NOMO-1 treated with dmso at 0.1 percent for 144 hours (cell line): ENCODE data around the gene TK2.
A peak's percentile ranks its signal among the peaks of the same experiment; 100 is the strongest.
"Not testable (repeated sequence)": the region's sequence is repeated elsewhere in the genome, so short reads cannot be mapped to it uniquely, and the experiment has no call there.

ENCODE experiments used
- DNase-seq: peaks from one replicate; lab custom pipeline; 2025; ENCODE audit not compliant: unreplicated experiment; lab: John Stamatoyannopoulos, UW

The TK2 gene

GRCh38 chr16:66521252-66521713 is 28.6 kb downstream of the TK2 start:
- no peak for DNase-seq

GRCh38 chr16:66520406-66521170 is 29.3 kb downstream of the TK2 start:
- peak; percentile 48 for DNase-seq

GRCh38 chr16:66519482-66520373 is 30.2 kb downstream of the TK2 start:
- no peak for DNase-seq

- no peak for DNase-seq
Observed at GRCh38 chr16:66517586-66518263, 32.2 kb downstream of the TK2 start.

- peak; percentile 96 for DNase-seq
Observed at GRCh38 chr16:66516808-66517585, 32.9 kb downstream of the TK2 start.

GRCh38 chr16:66516509-66516807 is 33.5 kb downstream of the TK2 start:
- DNase-seq: no peak

GRCh38 chr16:66515596-66516508 is 34.1 kb downstream of the TK2 start:
- peak; percentile 8 for DNase-seq

GRCh38 chr16:66514980-66515595 is 34.8 kb downstream of the TK2 start:
- DNase-seq: not testable (repeated sequence)

GRCh38 chr16:66514391-66514790 is 35.5 kb downstream of the TK2 start:
- not testable (repeated sequence) for DNase-seq

GRCh38 chr16:66513111-66513723 is 36.7 kb downstream of the TK2 start:
- DNase-seq: no peak

GRCh38 chr16:66512272-66513110 is 37.4 kb downstream of the TK2 start:
- DNase-seq: no peak

GRCh38 chr16:66511602-66512271 is 38.2 kb downstream of the TK2 start:
- DNase-seq: no peak

- no peak for DNase-seq
Observed at GRCh38 chr16:66510711-66511601, 39.0 kb downstream of the TK2 start.

GRCh38 chr16:66510298-66510697 is 39.6 kb downstream of the TK2 start:
- DNase-seq: no peak

- no peak for DNase-seq
Observed at GRCh38 chr16:66509576-66509975, 40.3 kb downstream of the TK2 start.

- no peak for DNase-seq
Observed at GRCh38 chr16:66508914-66509496, 40.9 kb downstream of the TK2 start.
